Karpas-422 (cell line): Measurements from ENCODE around the gene ELP4. TPM values are rescaled to one million over a fixed set of nuclear protein-coding genes. Genes with fewer than 3 reads are reported as not detected.

ENCODE experiments used
- DNase-seq: peaks from one replicate; pipeline ENCODE4 v3.0.0-alpha.2; 2015
- H2AFZ ChIP-seq: fragments of 200-600 bp; sonication (generic); 2 replicates; pipeline ENCODE4 v1.6.1; 2014; ENCODE audit warnings: antibody characterized with exemption, low read length, mixed read lengths
- H3K27ac ChIP-seq: fragments of 200-600 bp; sonication (generic); 2 replicates; pipeline ENCODE4 v1.5.1; 2014; ENCODE audit warnings: mild to moderate bottlenecking, low read length, moderate library complexity
- H3K27me3 ChIP-seq: fragments of 200-600 bp; sonication (generic); 2 replicates; pipeline ENCODE4 v1.6.1; 2014; ENCODE audit warnings: low read length, mixed read lengths
- H3K36me3 ChIP-seq: fragments of 200-600 bp; sonication (generic); 2 replicates; pipeline ENCODE4 v1.6.1; 2014; ENCODE audit warnings: low read length, mixed read lengths; ENCODE audit not compliant: insufficient read depth
- H3K4me1 ChIP-seq: fragments of 200-600 bp; sonication (generic); 2 replicates; pipeline ENCODE4 v1.6.1; 2014; ENCODE audit warnings: mild to moderate bottlenecking, low read length, mixed read lengths
- H3K4me2 ChIP-seq: fragments of 200-600 bp; sonication (generic); 2 replicates; pipeline ENCODE4 v1.6.1; 2014; ENCODE audit warnings: low read length, low read depth, mild to moderate bottlenecking; ENCODE audit not compliant: poor library complexity, severe bottlenecking
- H3K4me3 ChIP-seq: fragments of 200-600 bp; sonication (generic); 2 replicates; pipeline ENCODE4 v1.5.1; 2014; ENCODE audit warnings: mild to moderate bottlenecking, antibody characterized with exemption, low read length, mixed read lengths
- H3K79me2 ChIP-seq: fragments of 200-600 bp; sonication (generic); 2 replicates; pipeline ENCODE4 v1.6.1; 2014; ENCODE audit warnings: mild to moderate bottlenecking, low read length, mixed read lengths
- H3K9ac ChIP-seq: fragments of 200-600 bp; sonication (generic); 2 replicates; pipeline ENCODE4 v1.6.0; 2014; ENCODE audit warnings: low read length
- H3K9me2 ChIP-seq: fragments of 200-600 bp; sonication (generic), shearing (Covaris generic); replicated peaks from 2 replicates; pipeline ENCODE4 v1.6.0; 2014; ENCODE audit warnings: mild to moderate bottlenecking, low read length, moderate library complexity; ENCODE audit not compliant: insufficient read depth
- H3K9me3 ChIP-seq: fragments of 300-700, 200-600 bp; sonication (generic); 2 replicates; pipeline ENCODE4 v1.6.1; 2014; ENCODE audit warnings: low read length, mixed read lengths
- H4K20me1 ChIP-seq: fragments of 200-600 bp; sonication (generic); 2 replicates; pipeline ENCODE4 v1.6.1; 2014; ENCODE audit warnings: mild to moderate bottlenecking, antibody characterized with exemption, low read length, low read depth; ENCODE audit not compliant: insufficient read depth
- total RNA-seq: library from RNA; depleted of rRNA; stranded (reverse); fragments of >200 nt; shearing (Covaris generic); gene quantifications from 2 replicates; pipeline ENCODE4 v1.2.3, GENCODE V29; 2014; ENCODE audit warnings: low replicate concordance

ELP4 gene
- total RNA-seq, 1 experiment from 2014 or later = 87.1 TPM

DNA sequence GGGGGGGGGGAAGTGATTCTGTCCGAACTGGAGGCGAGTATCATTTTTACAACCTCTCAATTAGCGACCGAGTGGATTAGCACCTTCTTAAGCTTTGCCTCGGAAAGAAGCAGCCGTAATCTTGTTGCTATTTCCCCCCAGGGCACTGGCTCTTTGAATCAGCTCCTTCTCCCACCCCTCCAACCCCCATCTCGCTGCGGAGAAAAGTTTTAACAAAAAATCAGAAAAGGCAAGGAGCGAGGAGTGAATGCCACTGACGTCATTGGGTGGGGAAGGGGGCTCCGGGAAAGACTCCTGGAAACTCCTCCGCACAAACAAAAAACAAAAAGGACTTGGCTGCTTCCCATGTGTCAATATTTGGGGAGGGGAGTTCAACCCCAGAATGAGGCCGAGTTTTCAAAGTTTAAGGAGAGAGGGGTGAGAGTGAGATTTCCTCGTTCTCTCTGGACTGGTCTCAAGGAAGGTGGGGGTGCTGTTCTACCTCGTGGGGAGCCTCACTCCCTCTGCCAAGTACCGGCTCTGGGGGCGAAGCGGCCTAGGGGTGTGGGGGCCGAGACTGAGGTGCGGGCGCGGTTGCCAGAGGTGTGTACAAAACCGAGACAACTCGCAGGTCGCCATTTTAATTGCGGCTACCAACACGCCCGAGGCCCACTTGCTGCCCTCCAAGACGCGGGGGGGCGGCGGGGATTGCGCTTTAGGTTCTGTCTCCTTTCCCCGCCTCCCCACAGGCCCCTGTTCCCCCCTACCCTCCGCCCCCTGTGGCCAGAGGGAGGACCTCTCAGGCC lies 304.0 kb downstream of the ELP4 start:
- Histone ChIP-seq H2AFZ (no peak overlapping the region), H3K4me1 (no peaks in the 10 kb centered on the region), H3K4me2 (no peak overlapping the region)

GRCh38 chr11:31814176-31814868 lies 304.8 kb downstream of the ELP4 start:
- H2AFZ ChIP-seq = no peak overlapping the region
- no peaks in the 10 kb centered on the region for H3K27me3 ChIP-seq

More for the DNA sequence above, 304.0 kb downstream of the ELP4 start:
- Histone ChIP-seq H3K27ac (no peak overlapping the region), H3K9ac (no peak overlapping the region), H3K4me3 (no peak overlapping the region), H3K27me3 (no peaks in the 10 kb centered on the region), H3K36me3 (no peaks in the 10 kb centered on the region), H3K9me3 (no peaks in the 10 kb centered on the region), H3K9me2 (no peaks in the 10 kb centered on the region), H3K79me2 (no peaks in the 10 kb centered on the region), H4K20me1 (no peaks in the 10 kb centered on the region)
- DNase-seq = no peak

GRCh38 chr11:31815711-31816467 lies 306.3 kb downstream of the ELP4 start:
- no peaks in the 10 kb centered on the region for H4K20me1 ChIP-seq
- H3K4me1 ChIP-seq = no peaks in the 10 kb centered on the region
- no peak for DNase-seq
- no peak overlapping the region for H3K4me3 ChIP-seq
- H2AFZ ChIP-seq = no peak overlapping the region
- no peaks in the 10 kb centered on the region for H3K9me2 ChIP-seq
- no peaks in the 10 kb centered on the region for H3K27me3 ChIP-seq
- H3K9me3 ChIP-seq = no peaks in the 10 kb centered on the region
- no peak overlapping the region for H3K27ac ChIP-seq
- no peak overlapping the region for H3K4me2 ChIP-seq
- no peak overlapping the region for H3K9ac ChIP-seq
- H3K79me2 ChIP-seq = no peaks in the 10 kb centered on the region
- H3K36me3 ChIP-seq = no peaks in the 10 kb centered on the region

More at GRCh38 chr11:31814176-31814868, 304.8 kb downstream of the ELP4 start:
- Histone ChIP-seq H3K9me3 (no peaks in the 10 kb centered on the region), H3K9me2 (no peaks in the 10 kb centered on the region), H4K20me1 (no peaks in the 10 kb centered on the region), H3K27ac (no peak overlapping the region), H3K36me3 (no peaks in the 10 kb centered on the region), H3K4me1 (no peaks in the 10 kb centered on the region), H3K79me2 (no peaks in the 10 kb centered on the region), H3K4me2 (no peak overlapping the region), H3K9ac (no peak overlapping the region), H3K4me3 (no peak overlapping the region)
- DNase-seq = no peak

GRCh38 chr11:31816468-31817053 lies 307.0 kb downstream of the ELP4 start:
- Histone ChIP-seq H3K4me1 (no peaks in the 10 kb centered on the region), H3K9me3 (no peaks in the 10 kb centered on the region), H3K4me2 (no peak overlapping the region)

GRCh38 chr11:31817054-31817620 lies 307.6 kb downstream of the ELP4 start:
- Histone ChIP-seq H3K4me2 (no peak overlapping the region), H3K4me3 (no peak overlapping the region), H3K27ac (no peak overlapping the region), H3K9me3 (no peaks in the 10 kb centered on the region), H3K4me1 (no peaks in the 10 kb centered on the region), H3K36me3 (no peaks in the 10 kb centered on the region), H3K79me2 (no peaks in the 10 kb centered on the region), H3K9ac (no peak overlapping the region), H3K27me3 (no peaks in the 10 kb centered on the region), H4K20me1 (no peaks in the 10 kb centered on the region), H3K9me2 (no peaks in the 10 kb centered on the region), H2AFZ (no peak overlapping the region)
- DNase-seq = no peak

More at GRCh38 chr11:31816468-31817053, 307.0 kb downstream of the ELP4 start:
- no peaks in the 10 kb centered on the region for H3K36me3 ChIP-seq
- H3K27me3 ChIP-seq = no peaks in the 10 kb centered on the region
- no peak overlapping the region for H3K4me3 ChIP-seq
- no peak overlapping the region for H3K9ac ChIP-seq
- H3K9me2 ChIP-seq = no peaks in the 10 kb centered on the region
- DNase-seq = no peak
- H4K20me1 ChIP-seq = no peaks in the 10 kb centered on the region
- H3K79me2 ChIP-seq = no peaks in the 10 kb centered on the region
- no peak overlapping the region for H2AFZ ChIP-seq
- no peak overlapping the region for H3K27ac ChIP-seq

DNA sequence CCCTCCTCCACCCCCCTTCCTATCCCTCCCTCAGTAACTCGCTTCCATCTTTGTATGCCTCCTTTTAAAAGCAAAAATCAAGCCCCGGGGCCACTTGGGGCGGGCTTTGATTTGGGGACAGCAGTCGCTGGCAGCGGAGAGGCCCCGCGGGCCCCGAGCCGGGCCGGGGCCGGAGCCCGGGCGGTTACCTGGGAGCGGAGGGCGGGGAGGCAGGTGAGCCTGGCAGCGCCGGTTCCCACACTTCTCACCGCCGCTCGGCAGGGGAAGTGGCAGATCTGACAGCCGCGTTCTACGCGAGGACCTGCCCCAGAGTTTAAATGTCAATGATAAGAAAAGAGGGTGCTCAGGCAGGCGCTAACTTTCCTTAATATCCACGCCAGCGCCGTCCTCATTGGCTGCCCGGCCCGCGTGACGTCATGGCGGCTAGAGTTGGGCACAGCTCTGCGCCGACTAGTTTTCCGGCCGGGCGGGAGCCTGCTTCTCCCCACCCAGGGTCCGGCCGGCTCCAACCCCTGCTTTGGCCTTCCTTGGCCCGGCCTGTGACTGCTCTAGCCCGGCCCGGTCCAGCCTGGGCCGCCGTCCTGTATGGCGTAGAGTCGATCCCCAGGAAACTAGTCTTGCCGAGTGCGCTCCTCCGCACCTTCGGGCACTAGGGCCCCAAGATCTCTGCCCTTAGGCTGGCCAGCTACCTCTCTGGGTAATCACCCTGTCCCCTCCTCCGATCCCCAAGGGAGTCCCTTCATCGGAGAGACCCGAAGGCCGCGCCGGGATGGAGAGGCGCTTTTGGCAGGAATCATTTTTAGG lies 308.3 kb downstream of the ELP4 start:
- DNase-seq = no peak
- Histone ChIP-seq H3K9me3 (no peaks in the 10 kb centered on the region), H3K4me3 (no peak overlapping the region), H3K9me2 (no peaks in the 10 kb centered on the region), H4K20me1 (no peaks in the 10 kb centered on the region), H3K79me2 (no peaks in the 10 kb centered on the region), H3K36me3 (no peaks in the 10 kb centered on the region), H3K27ac (no peak overlapping the region), H2AFZ (no peak overlapping the region), H3K4me2 (no peak overlapping the region), H3K4me1 (no peaks in the 10 kb centered on the region), H3K27me3 (no peaks in the 10 kb centered on the region), H3K9ac (no peak overlapping the region)

- no peaks in the 10 kb centered on the region for H3K27me3 ChIP-seq
- no peak for DNase-seq
- no peaks in the 10 kb centered on the region for H3K9me3 ChIP-seq
- H4K20me1 ChIP-seq = no peaks in the 10 kb centered on the region
- no peak overlapping the region for H2AFZ ChIP-seq
- no peaks in the 10 kb centered on the region for H3K4me1 ChIP-seq
- no peak overlapping the region for H3K4me2 ChIP-seq
- no peaks in the 10 kb centered on the region for H3K9me2 ChIP-seq
- H3K9ac ChIP-seq = no peak overlapping the region
- no peak overlapping the region for H3K4me3 ChIP-seq
- no peak overlapping the region for H3K27ac ChIP-seq
- no peaks in the 10 kb centered on the region for H3K36me3 ChIP-seq
- no peaks in the 10 kb centered on the region for H3K79me2 ChIP-seq
Observed at GRCh38 chr11:31818425-31818755, 308.8 kb downstream of the ELP4 start.
